Bronchial epithelial cell (primary cell): ENCODE measurements around the gene TRAPPC12. TPM values are rescaled to one million over a fixed set of nuclear protein-coding genes. Genes with fewer than 3 reads are reported as not detected.

Source experiments
- DNase-seq: peaks from one replicate; pipeline ENCODE4 v3.0.0-alpha.2; 2010; ENCODE audit warnings: low read depth
- FAIRE-seq: peaks from 2 replicates; lab custom pipeline; 2011; peaks lifted over from hg19 to GRCh38; lab: Jason Lieb, UNC
- H3K27me3 ChIP-seq: 2 replicates; pipeline ENCODE4 v1.5.1; 2011; ENCODE audit warnings: low read length; ENCODE audit not compliant: control insufficient read depth, insufficient read depth
- H3K36me3 ChIP-seq: 2 replicates; pipeline ENCODE4 v1.5.1; 2011; ENCODE audit warnings: low read length; ENCODE audit not compliant: control insufficient read depth, insufficient read depth
- H3K4me3 ChIP-seq: 2 replicates; pipeline ENCODE4 v1.5.1; 2011; ENCODE audit warnings: mild to moderate bottlenecking, low read depth, low read length, control low read depth
- CTCF ChIP-seq: IDR thresholded peaks from 2 replicates; pipeline ENCODE4 v1.5.1; 2011; ENCODE audit warnings: mild to moderate bottlenecking, moderate library complexity, low read length, control low read depth, inconsistent platforms; ENCODE audit not compliant: insufficient read depth, severe bottlenecking
- total RNA-seq: library from RNA; depleted of rRNA; stranded (reverse); fragments of >200 nt; gene quantifications from 2 replicates; pipeline ENCODE4 v1.2.1, GENCODE V29; 2014

TRAPPC12 gene
- total RNA-seq = 52.9 and 94.3 TPM in 2 replicates

- peak within 1 kb of the TSS; percentile 80 for H3K4me3 ChIP-seq
- no peaks in the 10 kb centered on the region for H3K27me3 ChIP-seq
- FAIRE-seq = no peak
- DNase-seq = peak; percentile 83
- peak; percentile 62 for TF ChIP-seq CTCF
- peaks cover 2% of the 10 kb centered on the region for H3K36me3 ChIP-seq
These were observed at the start of gene TRAPPC12 for GRCh38 chr2:3379647-3380534. Gene TRAPPC12 (plus strand): TSS chr2:3379694. CDS start chr2:3387624, 7,930 bp downstream.

GRCh38 chr2:3332133-3332532 is 47.4 kb upstream of the TRAPPC12 start:
- DNase-seq (no peak), FAIRE-seq (no peak)
- Histone ChIP-seq H3K4me3 (no peak overlapping the region), H3K36me3 (peaks cover 11% of the 10 kb centered on the region), H3K27me3 (no peaks in the 10 kb centered on the region)
- TF ChIP-seq CTCF = no peak

GRCh38 chr2:3334392-3335345 is 44.8 kb upstream of the TRAPPC12 start:
- Histone ChIP-seq H3K36me3 (peaks cover 13% of the 10 kb centered on the region), H3K4me3 (no peak overlapping the region), H3K27me3 (no peaks in the 10 kb centered on the region)
- DNase-seq (no peak), FAIRE-seq (no peak)
- no peak for TF ChIP-seq CTCF

- Histone ChIP-seq H3K27me3 (no peaks in the 10 kb centered on the region), H3K36me3 (peaks cover 7% of the 10 kb centered on the region), H3K4me3 (no peak overlapping the region)
- no peak for TF ChIP-seq CTCF
- FAIRE-seq (no peak), DNase-seq (no peak)
These were observed 42.6 kb upstream of the TRAPPC12 start for GRCh38 chr2:3336844-3337243.

GRCh38 chr2:3338340-3338739 is 41.2 kb upstream of the TRAPPC12 start:
- DNase-seq (no peak), FAIRE-seq (no peak)
- no peak overlapping the region for H3K4me3 ChIP-seq
- no peak for TF ChIP-seq CTCF
- no peaks in the 10 kb centered on the region for H3K27me3 ChIP-seq
- H3K36me3 ChIP-seq = peaks cover 5% of the 10 kb centered on the region
